ENCODE data around the gene CDC73. TPM values are rescaled to one million over a fixed set of nuclear protein-coding genes. Genes with fewer than 3 reads are reported as not detected.
A peak's percentile ranks its signal among the peaks of the same experiment; 100 is the strongest.
"Not testable (repeated sequence)": the region's sequence is repeated elsewhere in the genome, so short reads cannot be mapped to it uniquely, and the experiment has no call there.

CDC73 gene
- total RNA-seq, 1 donor from 2014 or later, result 25.6 TPM

DNA sequence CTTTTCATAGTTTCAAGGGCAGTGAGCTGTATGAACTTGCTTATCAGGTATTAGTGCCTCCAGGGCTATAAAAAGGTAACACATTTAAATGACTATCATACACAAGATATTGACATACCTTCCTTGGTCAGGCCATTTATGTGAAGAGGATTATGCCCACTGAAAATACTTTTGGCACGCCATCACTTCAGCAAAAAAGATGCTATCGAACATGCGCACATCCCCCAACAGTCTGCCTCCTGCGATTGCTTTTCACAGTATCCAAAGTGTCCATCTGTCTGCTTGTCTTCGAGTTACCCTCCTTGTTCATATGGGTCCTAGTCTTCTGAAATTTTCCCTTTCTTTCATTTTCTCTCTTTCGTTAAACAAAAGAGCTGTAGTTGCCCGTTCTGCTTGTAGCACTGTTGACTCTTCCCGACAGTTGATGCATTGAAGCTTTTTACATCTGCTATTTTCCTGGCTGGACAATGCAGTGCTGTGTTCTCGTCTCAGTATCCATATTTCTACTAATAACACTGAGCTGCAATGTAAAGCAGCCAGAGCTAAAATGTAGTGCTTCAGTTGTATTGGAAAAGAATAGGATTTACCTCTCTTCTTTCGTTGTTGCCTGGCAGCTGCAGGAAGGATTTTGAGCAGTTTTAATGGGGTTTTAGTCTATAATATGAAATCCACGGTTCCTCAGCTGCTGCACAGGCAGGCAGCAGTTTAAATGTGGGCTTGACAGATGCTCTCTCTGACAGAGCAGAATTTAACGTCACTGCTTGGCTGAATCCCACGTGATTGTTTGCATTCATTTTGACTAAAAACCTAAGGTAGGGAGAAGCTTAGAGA, 64.3 kb downstream of the CDC73 start, which contains the start of gene B3GALT2:
TSS of gene B3GALT2 (minus strand) at position 713 of the 831 bp plus-strand sequence. CDS start 5,051 bp downstream, outside the sequence.
- Histone ChIP-seq H3K9me3 (ENCODE audit: control insufficient read depth in 3 of 3, low read length in 3 of 3) (no peaks in the 10 kb centered on the region), H3K27ac (ENCODE audit: low read depth, low read length) (no peak within 1 kb of the TSS), H3K27me3 (ENCODE audit: control insufficient read depth in 3 of 3, insufficient read depth in 3 of 3, low read length in 3 of 3) (no peaks in the 10 kb centered on the region), H3K36me3 (ENCODE audit: control insufficient read depth in 3 of 3, insufficient read depth in 3 of 3, low read length in 3 of 3) (no peaks in the 10 kb centered on the region), H3K4me1 (ENCODE audit: control insufficient read depth in 3 of 3, insufficient read depth in 3 of 3, low read length in 3 of 3) (peaks cover 11 to 12% (median 11%) of the 10 kb centered on the region in 3 donors), H3K4me3 (ENCODE audit: low read length in 3 of 3) (peak within 1 kb of the TSS; percentile 1 to 40 (median 24)), H3K9ac (ENCODE audit: low read depth in 1 of 3, low read length in 3 of 3) (peak within 1 kb of the TSS in 1 of 3 donors; percentile 36)

DNA sequence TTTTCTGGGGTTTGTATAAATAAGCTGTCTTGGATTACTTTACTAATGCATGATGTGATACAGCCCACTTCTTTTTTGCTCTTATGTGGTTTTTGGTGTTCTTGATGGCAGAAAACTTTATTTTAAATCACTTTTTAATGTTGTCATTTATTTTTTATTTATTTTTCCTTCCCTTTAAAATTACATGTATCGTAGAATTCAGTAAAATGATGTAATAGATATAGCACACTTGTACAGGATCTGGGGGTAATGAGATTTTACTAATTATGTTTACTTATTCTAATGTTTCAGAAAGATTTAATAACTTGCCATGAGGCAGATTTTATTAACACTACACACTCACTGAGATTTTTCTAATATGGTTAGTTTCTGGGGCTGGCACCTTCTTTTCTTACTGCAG, 65.3 kb downstream of the CDC73 start:
- H3K4me3 ChIP-seq (ENCODE audit: low read length in 3 of 3), result no peak overlapping the region

DNA sequence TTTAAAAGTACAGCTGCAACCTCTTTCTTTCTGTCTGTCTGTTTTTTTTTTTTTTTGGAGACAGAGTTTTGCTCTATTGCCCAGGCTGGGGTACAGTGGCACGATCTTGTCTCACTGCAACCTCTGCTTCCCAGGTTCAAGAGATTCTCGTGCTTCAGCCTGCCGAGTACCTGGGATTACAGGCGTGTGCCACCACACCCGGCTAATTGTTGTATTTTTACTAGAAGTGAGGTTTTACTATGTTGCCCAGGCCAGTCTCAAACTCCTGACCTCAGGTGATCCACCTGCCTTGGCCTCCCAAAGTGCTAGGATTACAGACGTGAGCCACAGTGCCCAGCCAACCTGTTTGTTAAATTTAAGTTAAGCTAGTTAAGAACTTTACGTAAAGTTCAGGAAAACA, 67.1 kb downstream of the CDC73 start:
- H3K4me3 ChIP-seq (ENCODE audit: low read length in 3 of 3), result not testable (repeated sequence)

More for the DNA sequence above, 65.3 kb downstream of the CDC73 start:
- no peaks in the 10 kb centered on the region for H3K27me3 ChIP-seq (ENCODE audit: control insufficient read depth in 3 of 3, insufficient read depth in 3 of 3, low read length in 3 of 3)
- peaks cover 11 to 12% (median 11%) of the 10 kb centered on the region in 3 donors for H3K4me1 ChIP-seq (ENCODE audit: control insufficient read depth in 3 of 3, insufficient read depth in 3 of 3, low read length in 3 of 3)
- no peaks in the 10 kb centered on the region for H3K9me3 ChIP-seq (ENCODE audit: control insufficient read depth in 3 of 3, low read length in 3 of 3)
- no peak overlapping the region for H3K9ac ChIP-seq (ENCODE audit: low read depth in 1 of 3, low read length in 3 of 3)
- H3K36me3 ChIP-seq (ENCODE audit: control insufficient read depth in 3 of 3, insufficient read depth in 3 of 3, low read length in 3 of 3), result no peaks in the 10 kb centered on the region
- H3K27ac ChIP-seq (ENCODE audit: low read depth, low read length), result no peak overlapping the region

DNA sequence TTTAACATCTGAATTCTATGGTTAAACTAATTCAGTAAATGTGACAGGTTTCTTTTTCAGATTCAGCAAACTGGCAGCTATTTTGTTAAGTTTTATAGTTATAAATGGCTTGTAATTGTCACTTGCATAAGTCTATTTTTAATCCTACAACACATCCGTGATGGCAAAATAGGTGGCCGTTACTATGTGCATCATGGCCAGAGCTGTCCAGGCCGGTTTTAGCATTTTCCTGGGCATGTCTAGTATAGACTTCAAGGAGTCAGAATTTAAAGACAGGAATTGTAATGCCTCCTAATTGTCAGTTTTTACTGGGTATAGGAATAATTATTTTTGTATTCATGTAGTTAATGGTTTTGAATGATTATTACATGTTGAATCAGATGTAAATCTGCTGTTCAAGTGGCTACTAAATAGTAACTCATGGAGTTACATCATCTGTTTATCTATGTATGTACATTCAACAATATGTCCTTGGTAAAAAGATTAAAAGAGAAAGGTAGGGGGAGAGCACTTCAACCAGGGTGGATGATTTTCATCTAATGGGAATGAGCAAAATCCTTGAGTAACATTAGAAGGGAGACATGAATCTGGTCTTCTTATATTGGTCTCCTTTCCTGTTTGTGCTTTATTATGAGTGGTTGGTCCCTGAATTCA, 67.7 kb downstream of the CDC73 start:
- no peak overlapping the region for H3K9ac ChIP-seq (ENCODE audit: low read depth in 1 of 3, low read length in 3 of 3)
- H3K27me3 ChIP-seq (ENCODE audit: control insufficient read depth in 3 of 3, insufficient read depth in 3 of 3, low read length in 3 of 3), result no peaks in the 10 kb centered on the region
- no peaks in the 10 kb centered on the region for H3K9me3 ChIP-seq (ENCODE audit: control insufficient read depth in 3 of 3, low read length in 3 of 3)
- no peaks in the 10 kb centered on the region for H3K36me3 ChIP-seq (ENCODE audit: control insufficient read depth in 3 of 3, insufficient read depth in 3 of 3, low read length in 3 of 3)
- H3K4me1 ChIP-seq (ENCODE audit: control insufficient read depth in 3 of 3, insufficient read depth in 3 of 3, low read length in 3 of 3), result peaks cover 11 to 12% (median 11%) of the 10 kb centered on the region in 3 donors
- no peak overlapping the region for H3K4me3 ChIP-seq (ENCODE audit: low read length in 3 of 3)
- no peak overlapping the region for H3K27ac ChIP-seq (ENCODE audit: low read depth, low read length)

More for the DNA sequence above, 67.1 kb downstream of the CDC73 start:
- H3K9me3 ChIP-seq (ENCODE audit: control insufficient read depth in 3 of 3, low read length in 3 of 3); H3K36me3 ChIP-seq (ENCODE audit: control insufficient read depth in 3 of 3, insufficient read depth in 3 of 3, low read length in 3 of 3); H3K27ac ChIP-seq (ENCODE audit: low read depth, low read length); H3K9ac ChIP-seq (ENCODE audit: low read depth in 1 of 3, low read length in 3 of 3); H3K27me3 ChIP-seq (ENCODE audit: control insufficient read depth in 3 of 3, insufficient read depth in 3 of 3, low read length in 3 of 3): not testable (repeated sequence)
- peaks cover 11 to 12% (median 11%) of the 10 kb centered on the region in 3 donors for H3K4me1 ChIP-seq (ENCODE audit: control insufficient read depth in 3 of 3, insufficient read depth in 3 of 3, low read length in 3 of 3)

DNA sequence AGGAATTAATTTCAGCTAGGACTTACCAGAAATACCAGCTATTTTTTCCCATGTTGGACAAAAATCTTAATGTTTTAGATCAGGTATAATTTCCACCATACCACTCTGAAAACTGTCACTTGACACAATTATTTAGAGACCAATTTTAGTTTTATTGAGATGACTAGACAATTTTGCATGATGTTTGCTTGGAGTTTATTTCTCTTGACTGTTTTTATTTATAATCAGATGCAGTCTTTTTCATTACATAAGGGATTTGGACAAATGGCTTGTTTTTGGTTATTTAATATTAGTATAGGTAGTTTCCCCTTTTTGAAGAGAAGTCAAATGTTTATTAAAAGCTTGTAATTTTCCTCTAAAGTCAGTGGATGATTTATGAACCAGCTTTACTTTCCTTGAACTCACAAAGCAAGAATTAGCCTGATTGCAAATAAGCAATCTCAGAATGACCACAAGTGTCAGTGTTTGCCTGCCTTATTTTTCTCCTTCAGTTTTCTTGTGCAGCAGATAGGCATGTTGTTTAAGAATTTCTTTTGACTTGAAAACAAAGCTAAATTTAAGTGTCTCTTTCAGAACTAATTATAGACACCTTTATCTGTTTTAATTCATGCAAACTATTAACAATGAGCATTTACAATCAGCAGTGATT, 68.4 kb downstream of the CDC73 start:
- Histone ChIP-seq H3K27ac (ENCODE audit: low read depth, low read length) (no peak overlapping the region), H3K9ac (ENCODE audit: low read depth in 1 of 3, low read length in 3 of 3) (no peak overlapping the region), H3K4me1 (ENCODE audit: control insufficient read depth in 3 of 3, insufficient read depth in 3 of 3, low read length in 3 of 3) (peaks cover 11 to 12% (median 11%) of the 10 kb centered on the region in 3 donors), H3K27me3 (ENCODE audit: control insufficient read depth in 3 of 3, insufficient read depth in 3 of 3, low read length in 3 of 3) (no peaks in the 10 kb centered on the region), H3K9me3 (ENCODE audit: control insufficient read depth in 3 of 3, low read length in 3 of 3) (no peaks in the 10 kb centered on the region), H3K36me3 (ENCODE audit: control insufficient read depth in 3 of 3, insufficient read depth in 3 of 3, low read length in 3 of 3) (no peaks in the 10 kb centered on the region), H3K4me3 (ENCODE audit: low read length in 3 of 3) (no peak overlapping the region)

DNA sequence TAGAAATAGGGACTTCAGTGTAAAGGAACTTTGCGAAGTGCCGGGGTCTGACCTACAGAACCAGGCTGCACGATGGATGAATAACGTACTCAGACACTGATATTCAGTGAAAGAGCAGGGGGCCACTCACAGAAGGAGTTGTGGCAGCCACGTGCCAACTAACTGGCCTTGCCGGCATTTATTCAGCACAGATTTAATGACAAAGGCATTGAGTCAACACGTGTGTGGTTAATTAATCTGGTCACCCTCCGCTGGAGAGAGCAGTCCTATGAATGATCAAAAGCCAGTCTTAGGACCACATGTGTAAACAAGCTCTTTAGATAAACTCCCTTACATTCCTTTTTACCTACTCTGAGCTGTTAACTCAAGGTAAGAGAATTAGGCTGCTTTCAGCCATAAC, 70.8 kb downstream of the CDC73 start:
- Histone ChIP-seq H3K4me3 (ENCODE audit: low read length in 3 of 3) (no peak overlapping the region), H3K27ac (ENCODE audit: low read depth, low read length) (no peak overlapping the region), H3K9ac (ENCODE audit: low read depth in 1 of 3, low read length in 3 of 3) (no peak overlapping the region), H3K4me1 (ENCODE audit: control insufficient read depth in 3 of 3, insufficient read depth in 3 of 3, low read length in 3 of 3) (peaks cover 2 to 3% (median 3%) of the 10 kb centered on the region in 3 donors), H3K36me3 (ENCODE audit: control insufficient read depth in 3 of 3, insufficient read depth in 3 of 3, low read length in 3 of 3) (no peaks in the 10 kb centered on the region), H3K9me3 (ENCODE audit: control insufficient read depth in 3 of 3, low read length in 3 of 3) (no peaks in the 10 kb centered on the region), H3K27me3 (ENCODE audit: control insufficient read depth in 3 of 3, insufficient read depth in 3 of 3, low read length in 3 of 3) (no peaks in the 10 kb centered on the region)

DNA sequence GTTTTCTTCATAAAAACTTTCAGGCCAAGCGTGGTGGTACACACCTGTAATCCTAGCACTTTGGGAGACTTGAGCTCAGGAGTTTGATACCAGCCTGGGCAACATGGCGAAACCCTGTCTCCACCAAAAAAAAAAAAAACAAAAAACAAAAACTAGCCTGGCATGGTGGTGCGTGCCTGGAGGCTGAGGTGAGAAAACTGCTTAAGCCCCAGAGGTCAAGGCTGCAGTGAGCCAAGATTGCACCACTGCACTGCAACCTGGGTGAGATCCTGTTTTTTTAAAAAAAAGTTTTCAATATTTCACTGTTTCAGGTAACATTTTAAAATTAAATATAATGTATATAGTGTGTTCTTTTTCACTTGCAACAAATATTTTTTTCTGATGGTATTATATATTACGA, 78.1 kb downstream of the CDC73 start:
- no peak overlapping the region for H3K9ac ChIP-seq (ENCODE audit: low read depth in 1 of 3, low read length in 3 of 3)

DNA sequence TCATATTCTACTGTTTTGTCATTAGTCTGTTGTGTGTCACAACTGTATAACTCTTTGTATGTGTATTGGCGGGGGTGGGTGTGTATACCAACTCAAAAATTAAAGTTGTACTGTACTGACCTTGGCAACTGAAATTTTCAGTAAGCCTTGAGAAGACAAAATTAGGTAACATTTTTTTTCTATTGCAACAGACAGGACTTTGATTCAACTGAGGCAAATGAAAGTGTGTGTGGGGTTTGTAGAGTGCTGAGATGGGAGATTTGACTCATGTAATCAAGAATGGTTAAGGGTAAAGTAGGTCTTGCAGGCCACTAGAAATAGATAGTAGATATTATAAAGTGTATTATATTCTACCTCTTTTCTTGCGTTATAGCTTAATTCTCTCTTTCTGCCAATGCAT, 79.2 kb downstream of the CDC73 start:
- Histone ChIP-seq H3K36me3 (ENCODE audit: control insufficient read depth in 3 of 3, insufficient read depth in 3 of 3, low read length in 3 of 3) (no peaks in the 10 kb centered on the region), H3K4me3 (ENCODE audit: low read length in 3 of 3) (no peak overlapping the region), H3K4me1 (ENCODE audit: control insufficient read depth in 3 of 3, insufficient read depth in 3 of 3, low read length in 3 of 3) (no peaks in the 10 kb centered on the region), H3K9me3 (ENCODE audit: control insufficient read depth in 3 of 3, low read length in 3 of 3) (no peaks in the 10 kb centered on the region), H3K27me3 (ENCODE audit: control insufficient read depth in 3 of 3, insufficient read depth in 3 of 3, low read length in 3 of 3) (no peaks in the 10 kb centered on the region), H3K27ac (ENCODE audit: low read depth, low read length) (no peak overlapping the region), H3K9ac (ENCODE audit: low read depth in 1 of 3, low read length in 3 of 3) (no peak overlapping the region)

More for the DNA sequence above, 78.1 kb downstream of the CDC73 start:
- no peaks in the 10 kb centered on the region for H3K36me3 ChIP-seq (ENCODE audit: control insufficient read depth in 3 of 3, insufficient read depth in 3 of 3, low read length in 3 of 3)
- H3K27me3 ChIP-seq (ENCODE audit: control insufficient read depth in 3 of 3, insufficient read depth in 3 of 3, low read length in 3 of 3), result no peaks in the 10 kb centered on the region
- no peak overlapping the region for H3K27ac ChIP-seq (ENCODE audit: low read depth, low read length)
- H3K4me3 ChIP-seq (ENCODE audit: low read length in 3 of 3), result no peak overlapping the region
- no peaks in the 10 kb centered on the region for H3K4me1 ChIP-seq (ENCODE audit: control insufficient read depth in 3 of 3, insufficient read depth in 3 of 3, low read length in 3 of 3)
- no peaks in the 10 kb centered on the region for H3K9me3 ChIP-seq (ENCODE audit: control insufficient read depth in 3 of 3, low read length in 3 of 3)

DNA sequence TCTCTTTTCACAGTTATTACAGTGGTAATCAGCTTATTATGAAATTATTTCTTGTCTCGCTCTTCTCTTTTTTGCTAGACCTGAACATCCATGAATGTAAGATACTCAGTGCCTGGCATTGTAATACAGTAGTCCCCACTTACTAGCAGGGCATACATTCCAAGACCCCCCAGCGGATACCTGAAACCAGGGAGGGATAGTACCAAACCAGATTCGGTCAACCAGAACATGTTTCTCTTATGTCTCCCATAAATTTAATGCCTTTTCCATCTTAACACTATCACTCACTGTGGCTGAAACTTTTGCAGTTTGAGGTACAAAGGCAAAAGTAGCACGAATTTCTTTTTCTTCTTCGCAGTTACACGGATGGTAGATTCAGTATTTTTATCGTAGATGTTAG, 89.2 kb downstream of the CDC73 start:
- no peak overlapping the region for H3K9ac ChIP-seq (ENCODE audit: low read depth in 1 of 3, low read length in 3 of 3)
- peaks cover 3 to 5% (median 3%) of the 10 kb centered on the region in 3 donors for H3K36me3 ChIP-seq (ENCODE audit: control insufficient read depth in 3 of 3, insufficient read depth in 3 of 3, low read length in 3 of 3)

More for the DNA sequence above, 89.2 kb downstream of the CDC73 start:
- no peaks in the 10 kb centered on the region for H3K27me3 ChIP-seq (ENCODE audit: control insufficient read depth in 3 of 3, insufficient read depth in 3 of 3, low read length in 3 of 3)
- H3K27ac ChIP-seq (ENCODE audit: low read depth, low read length), result no peak overlapping the region
- H3K9me3 ChIP-seq (ENCODE audit: control insufficient read depth in 3 of 3, low read length in 3 of 3), result no peaks in the 10 kb centered on the region
- no peaks in the 10 kb centered on the region for H3K4me1 ChIP-seq (ENCODE audit: control insufficient read depth in 3 of 3, insufficient read depth in 3 of 3, low read length in 3 of 3)
- H3K4me3 ChIP-seq (ENCODE audit: low read length in 3 of 3), result no peak overlapping the region

Data from skeletal muscle tissue (tissue), 4 donors.